ENCODE data around the gene MYO9B.

Gene MYO9B

DNA sequence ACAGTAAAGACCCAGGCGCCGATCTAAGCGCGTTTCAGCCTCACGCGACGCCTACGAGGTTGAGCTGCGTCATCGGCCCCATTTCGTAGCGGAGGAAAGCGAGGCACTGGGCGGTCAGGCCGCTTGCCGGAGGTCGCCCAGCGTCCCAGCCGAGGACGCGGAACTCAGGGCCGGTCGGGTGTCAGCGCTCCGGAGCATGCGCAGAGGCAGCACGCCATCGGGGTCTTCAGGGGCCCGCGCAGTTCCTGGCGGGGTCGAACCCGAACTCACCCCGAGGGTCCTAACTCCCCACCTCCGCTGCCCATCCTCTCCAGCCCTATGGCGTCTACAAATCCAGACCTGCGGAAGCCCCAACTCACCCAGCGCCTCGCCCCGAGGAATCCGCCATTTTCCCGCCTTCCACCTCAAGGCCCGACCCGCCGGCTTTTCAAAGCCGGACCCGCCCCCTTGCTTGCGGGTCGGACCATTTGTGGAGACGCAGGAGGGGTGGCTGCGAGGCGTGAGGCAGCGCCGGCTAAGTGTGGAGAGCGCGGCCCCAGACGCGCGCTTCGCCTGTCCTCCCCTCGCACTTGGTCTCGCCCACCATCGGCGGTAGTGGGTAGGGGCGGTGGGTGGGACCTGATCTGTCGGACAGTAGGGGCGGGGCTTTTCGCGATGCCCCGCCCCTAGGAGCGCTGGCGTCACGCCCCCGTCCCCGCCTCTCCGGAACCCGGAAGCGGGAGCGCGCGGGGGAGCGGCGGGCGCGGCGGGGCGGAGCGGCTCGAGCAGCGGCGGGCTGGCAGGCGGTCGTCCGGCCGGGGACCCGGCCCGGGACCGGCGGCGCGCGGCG is at the start of gene MYO9B, which contains the start of gene HAUS8:
Gene MYO9B (plus strand): TSS at position 743 of the 829 bp plus-strand sequence. CDS start 25,941 bp downstream, outside the sequence.
Gene HAUS8 (minus strand): TSS at position 418 of the 829 bp plus-strand sequence. CDS start 30 bp downstream, at position 388.
- TF ChIP-seq, protein P1, sequence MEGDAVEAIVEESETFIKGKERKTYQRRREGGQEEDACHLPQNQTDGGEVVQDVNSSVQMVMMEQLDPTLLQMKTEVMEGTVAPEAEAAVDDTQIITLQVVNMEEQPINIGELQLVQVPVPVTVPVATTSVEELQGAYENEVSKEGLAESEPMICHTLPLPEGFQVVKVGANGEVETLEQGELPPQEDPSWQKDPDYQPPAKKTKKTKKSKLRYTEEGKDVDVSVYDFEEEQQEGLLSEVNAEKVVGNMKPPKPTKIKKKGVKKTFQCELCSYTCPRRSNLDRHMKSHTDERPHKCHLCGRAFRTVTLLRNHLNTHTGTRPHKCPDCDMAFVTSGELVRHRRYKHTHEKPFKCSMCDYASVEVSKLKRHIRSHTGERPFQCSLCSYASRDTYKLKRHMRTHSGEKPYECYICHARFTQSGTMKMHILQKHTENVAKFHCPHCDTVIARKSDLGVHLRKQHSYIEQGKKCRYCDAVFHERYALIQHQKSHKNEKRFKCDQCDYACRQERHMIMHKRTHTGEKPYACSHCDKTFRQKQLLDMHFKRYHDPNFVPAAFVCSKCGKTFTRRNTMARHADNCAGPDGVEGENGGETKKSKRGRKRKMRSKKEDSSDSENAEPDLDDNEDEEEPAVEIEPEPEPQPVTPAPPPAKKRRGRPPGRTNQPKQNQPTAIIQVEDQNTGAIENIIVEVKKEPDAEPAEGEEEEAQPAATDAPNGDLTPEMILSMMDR (IDR thresholded peaks at IDR 0.05; ENCODE audit: borderline replicate concordance, insufficient read depth, low read depth, low read length), result no peak
- peak within 1 kb of the TSS; percentile 98 for H3K4me3 ChIP-seq (ENCODE audit: low read depth, low read length)

GRCh38 chr19:17025991-17026658 is 49.5 kb upstream of the MYO9B start:
- H3K4me3 ChIP-seq (ENCODE audit: low read depth, low read length), result no peak overlapping the region
- TF ChIP-seq, protein P1 (IDR thresholded peaks at IDR 0.05; ENCODE audit: borderline replicate concordance, insufficient read depth, low read depth, low read length), result no peak

DNA sequence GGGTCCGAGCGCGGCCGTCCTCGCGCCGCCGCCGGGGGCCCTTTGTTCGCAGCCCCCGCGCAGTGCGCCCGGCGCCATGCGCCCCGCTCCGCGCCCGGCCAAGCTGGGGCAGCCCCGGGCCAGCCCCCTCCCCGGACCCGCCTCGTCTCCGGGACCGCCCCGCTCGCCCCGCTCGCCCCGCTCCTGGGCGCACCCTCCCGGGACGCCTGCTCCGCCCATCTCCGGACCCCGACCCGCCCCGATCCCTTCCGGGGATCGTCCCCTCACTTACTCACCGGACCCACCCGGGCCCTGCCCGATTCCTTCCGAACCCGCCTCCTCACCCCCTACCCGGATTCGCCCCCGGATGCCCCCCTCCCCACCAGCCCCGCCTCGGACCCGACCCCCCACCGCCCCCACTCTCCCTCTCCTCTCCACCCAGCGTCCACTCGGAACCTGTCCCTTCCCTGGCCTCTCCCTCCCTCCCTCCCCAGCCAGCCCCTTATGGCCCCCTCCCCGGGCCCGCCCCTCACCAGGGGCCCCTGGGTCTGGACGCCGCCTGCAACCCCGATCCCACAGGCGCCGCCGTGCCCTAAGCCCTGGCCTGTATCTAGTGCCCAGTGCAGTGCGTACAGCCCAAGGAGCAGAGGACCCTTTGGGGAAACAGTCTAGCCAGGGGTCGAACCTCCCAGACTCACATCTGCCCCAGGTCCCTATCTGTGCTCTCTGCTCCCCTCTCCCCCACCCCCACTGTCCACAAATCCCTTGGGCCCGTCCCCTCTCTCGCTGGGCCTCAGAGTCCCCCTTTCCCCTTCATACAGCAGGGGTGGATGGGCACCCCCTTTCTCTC is 48.7 kb upstream of the MYO9B start, which contains the start of gene CPAMD8:
Gene CPAMD8 (minus strand): TSS at position 105 of the 829 bp plus-strand sequence. CDS start 168 bp downstream, outside the sequence.
- TF ChIP-seq, protein P1 (IDR thresholded peaks at IDR 0.05; ENCODE audit: borderline replicate concordance, insufficient read depth, low read depth, low read length), result no peak
- H3K4me3 ChIP-seq (ENCODE audit: low read depth, low read length), result no peak within 1 kb of the TSS

DNA sequence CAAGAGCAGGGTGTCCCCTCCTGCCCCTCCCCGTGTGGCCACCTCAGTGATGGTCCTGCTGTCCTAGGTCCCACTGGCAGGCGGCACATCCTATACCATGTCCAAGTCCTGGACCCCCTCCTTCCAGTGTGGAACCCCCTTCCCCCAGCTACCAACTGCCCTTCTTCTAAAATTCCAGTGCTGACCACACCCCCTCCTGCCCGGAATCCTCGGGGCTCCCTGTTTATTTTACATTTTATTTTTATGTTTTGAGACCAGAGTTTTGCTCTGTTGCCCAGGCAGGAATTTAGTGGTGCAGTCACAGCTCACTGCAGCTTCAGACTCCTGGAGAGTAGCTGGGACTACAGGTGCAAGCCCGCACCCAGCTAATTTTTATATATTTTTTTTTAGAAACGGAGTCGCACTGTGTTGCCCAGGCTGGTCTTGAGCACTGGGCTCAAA is 48.0 kb upstream of the MYO9B start:
- TF ChIP-seq, protein P1 (IDR thresholded peaks at IDR 0.05; ENCODE audit: borderline replicate concordance, insufficient read depth, low read depth, low read length), result no peak
- no peak overlapping the region for H3K4me3 ChIP-seq (ENCODE audit: low read depth, low read length)

GRCh38 chr19:17031741-17032140 is 43.8 kb upstream of the MYO9B start:
- no peak overlapping the region for H3K4me3 ChIP-seq (ENCODE audit: low read depth, low read length)

GRCh38 chr19:17035842-17036424 is 39.6 kb upstream of the MYO9B start:
- no peak overlapping the region for H3K4me3 ChIP-seq (ENCODE audit: low read depth, low read length)
- TF ChIP-seq, protein P1 (IDR thresholded peaks at IDR 0.05; ENCODE audit: borderline replicate concordance, insufficient read depth, low read depth, low read length), result no peak

More at GRCh38 chr19:17031741-17032140, 43.8 kb upstream of the MYO9B start:
- TF ChIP-seq, protein P1 (IDR thresholded peaks at IDR 0.05; ENCODE audit: borderline replicate concordance, insufficient read depth, low read depth, low read length), result no peak

Data from GM12875 (cell line).